K562 (cell line): ENCODE measurements around the gene C1QTNF5. TPM values are rescaled to one million over a fixed set of nuclear protein-coding genes. Genes with fewer than 3 reads are reported as not detected.

Experiments
- ARHGAP35 ChIP-seq: fragments of 450-650 bp; IDR thresholded peaks from 2 replicates; pipeline ENCODE4 v1.6.1; 2018; ENCODE audit not compliant: partially characterized antibody
- ARID1B ChIP-seq: fragments of 450-650 bp; IDR thresholded peaks from 2 replicates; pipeline ENCODE4 v1.6.1; 2016; ENCODE audit warnings: antibody characterized with exemption, mild to moderate bottlenecking, inconsistent platforms
- BRF2 ChIP-seq: IDR thresholded peaks from 3 replicates; pipeline ENCODE4 v1.6.1; 2011; ENCODE audit warnings: borderline replicate concordance, mild to moderate bottlenecking; ENCODE audit not compliant: insufficient read length, insufficient read depth
- DPF2 ChIP-seq: fragments of 450-650 bp; IDR thresholded peaks from 2 replicates; pipeline ENCODE4 v1.6.1; 2016
- ELF4 ChIP-seq: fragments of 450-650 bp; formaldehyde crosslinking; IDR thresholded peaks from 2 replicates; pipeline ENCODE4 v1.4.0; 2022; ENCODE audit warnings: missing genetic modification characterization
- EP400 ChIP-seq: fragments of 450-650 bp; IDR thresholded peaks from 2 replicates; pipeline ENCODE4 v1.6.1; 2017; ENCODE audit warnings: antibody characterized with exemption, mild to moderate bottlenecking, moderate library complexity
- HDAC2 ChIP-seq: fragments of 450-650 bp; IDR thresholded peaks from 2 replicates; pipeline ENCODE4 v1.6.1; 2016; ENCODE audit warnings: mild to moderate bottlenecking
- MGA ChIP-seq: fragments of 450-650 bp; IDR thresholded peaks from 2 replicates; pipeline ENCODE4 v1.6.1; 2016; ENCODE audit warnings: mild to moderate bottlenecking, moderate library complexity
- NONO ChIP-seq, 2 experiments: fragments of 200-400 bp in 1 of 2; fragments of 450-650 bp in 1 of 2; formaldehyde crosslinking in 1 of 2; IDR thresholded peaks; 2 replicates each; pipeline ENCODE4 v1.6.1; 2017; ENCODE audit warnings: low read depth in 2 of 2, mild to moderate bottlenecking in 2 of 2, moderate library complexity in 2 of 2, low read length in 1 of 2
- PRMT5 ChIP-seq: sonication (generic); formaldehyde crosslinking; IDR thresholded peaks from 2 replicates; pipeline ENCODE4 v1.5.0; 2020; ENCODE audit warnings: missing genetic modification reagents
- RBFOX2 ChIP-seq: fragments of 200-400 bp; formaldehyde crosslinking; IDR thresholded peaks from 2 replicates; pipeline ENCODE4 v1.6.1; 2017; ENCODE audit warnings: low read depth, mild to moderate bottlenecking, low read length, moderate library complexity
- TBL1XR1 ChIP-seq, 2 experiments: IDR thresholded peaks; 2 replicates each; pipeline ENCODE4 v1.6.1; 2012; ENCODE audit warnings: improper control_type of control experiment in 2 of 2, low read length in 2 of 2, mild to moderate bottlenecking in 1 of 2
- TCF7L2 ChIP-seq: fragments of 150-350 bp; IDR thresholded peaks from 2 replicates; pipeline ENCODE4 v1.6.1; 2016; ENCODE audit warnings: low read depth, mild to moderate bottlenecking, low read length, moderate library complexity
- ZNF124 ChIP-seq: sonication (generic); formaldehyde crosslinking; IDR thresholded peaks from 2 replicates; pipeline ENCODE4 v1.8.1; 2022; ENCODE audit warnings: missing genetic modification reagents
- polyA plus RNA-seq, 8 experiments: library from polyadenylated mRNA; depleted of rRNA in 4 of 8; stranded (reverse) in 5 of 8; unstranded in 3 of 8; fragments of >200 nt; fragmentation: Nextera tagmentation in 2 of 8; fragmentation: Illumina TruSeq in 1 of 8; extraction: Ambion mirVana in 2 of 8; extraction: Trizol in 1 of 8; gene quantifications; 2 replicates each; pipeline versions ENCODE4 v1.2.1 to v1.2.3, GENCODE V29; 2011 to 2014; ENCODE audit warnings: inconsistent platforms in 1 of 8, missing spikeins in 1 of 8
- total RNA-seq, 7 experiments: library from RNA; depleted of rRNA in 6 of 7; stranded (reverse); fragments of >200 nt in 6 of 7; fragmentation: Illumina TruSeq in 2 of 7; extraction: Trizol in 2 of 7; gene quantifications; 2 replicates each; pipeline versions ENCODE4 v1.2.1 to v1.2.3, GENCODE V29; 2011 to 2021; ENCODE audit warnings: low replicate concordance in 1 of 7
- TF ChIP-seq, protein P1 (sequence below): fragments of 450-650 bp; IDR thresholded peaks from 2 replicates; pipeline ENCODE4 v1.6.1; 2017; ENCODE audit warnings: antibody characterized with exemption

Gene C1QTNF5
- total and polyA plus RNA-seq, 9 of the 15 experiments (the other 6 are each of a cell fraction or from before 2014, with no cell fraction given) = 0.07 to 0.76 (median 0.24) TPM; not detected in 1

DNA sequence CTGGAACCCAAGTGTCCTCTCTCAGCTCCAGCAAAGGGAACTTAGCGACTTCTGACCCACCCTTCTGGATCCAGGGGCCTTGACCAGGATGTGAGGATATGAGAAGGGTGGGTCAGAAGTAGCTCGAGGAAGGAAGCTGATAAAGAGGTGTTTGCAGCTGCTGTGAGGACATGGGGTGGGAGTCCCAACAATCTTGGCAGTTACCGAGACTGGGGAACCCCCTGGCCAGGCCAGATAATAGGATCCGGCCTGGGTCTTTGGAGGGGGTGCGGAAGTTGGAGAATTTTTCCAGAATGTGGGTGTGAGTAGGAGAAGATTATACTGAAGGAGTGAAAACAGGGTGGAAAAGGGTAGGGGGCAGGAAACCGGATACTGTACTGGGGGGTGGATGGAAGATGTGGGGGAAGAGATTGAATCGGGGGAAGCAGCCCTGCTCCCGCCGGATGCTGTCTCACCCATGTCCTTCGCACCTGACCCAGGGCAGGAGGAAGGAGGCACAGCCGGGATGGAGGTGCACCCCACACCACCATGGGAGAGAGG is 20.9 kb downstream of the C1QTNF5 start (continued):
- TF ChIP-seq ARID1B = peak; percentile 86
- TF ChIP-seq EP400 = no peak; the same call in 1 of the 2 replicates
- TF ChIP-seq TCF7L2 = no peak
- TF ChIP-seq MGA = peak; percentile 68
- no peak for TF ChIP-seq ZNF124 (CRISPR knock-in tag)
- TF ChIP-seq DPF2 = peak; percentile 84
- TF ChIP-seq HDAC2 = 0 out of 2 replicates have a peak, but pooled peaks have one; percentile 34
- no peak for TF ChIP-seq ARHGAP35
- no peak for TF ChIP-seq RBFOX2
- no peak for TF ChIP-seq ELF4 (CRISPR knock-in tag)
- TF ChIP-seq NONO (IDR thresholded peaks at IDR 0.05; ENCODE audit: low read depth in 2 of 2, low read length in 1 of 2) = no peak
- no peak for TF ChIP-seq BRF2
- peak in 1 of 2 experiments; percentile 47; a peak in 1 of 4 replicates for TF ChIP-seq TBL1XR1 (IDR thresholded peaks at IDR 0.05; ENCODE audit: low read length in 2 of 2)
- TF ChIP-seq, protein P1, sequence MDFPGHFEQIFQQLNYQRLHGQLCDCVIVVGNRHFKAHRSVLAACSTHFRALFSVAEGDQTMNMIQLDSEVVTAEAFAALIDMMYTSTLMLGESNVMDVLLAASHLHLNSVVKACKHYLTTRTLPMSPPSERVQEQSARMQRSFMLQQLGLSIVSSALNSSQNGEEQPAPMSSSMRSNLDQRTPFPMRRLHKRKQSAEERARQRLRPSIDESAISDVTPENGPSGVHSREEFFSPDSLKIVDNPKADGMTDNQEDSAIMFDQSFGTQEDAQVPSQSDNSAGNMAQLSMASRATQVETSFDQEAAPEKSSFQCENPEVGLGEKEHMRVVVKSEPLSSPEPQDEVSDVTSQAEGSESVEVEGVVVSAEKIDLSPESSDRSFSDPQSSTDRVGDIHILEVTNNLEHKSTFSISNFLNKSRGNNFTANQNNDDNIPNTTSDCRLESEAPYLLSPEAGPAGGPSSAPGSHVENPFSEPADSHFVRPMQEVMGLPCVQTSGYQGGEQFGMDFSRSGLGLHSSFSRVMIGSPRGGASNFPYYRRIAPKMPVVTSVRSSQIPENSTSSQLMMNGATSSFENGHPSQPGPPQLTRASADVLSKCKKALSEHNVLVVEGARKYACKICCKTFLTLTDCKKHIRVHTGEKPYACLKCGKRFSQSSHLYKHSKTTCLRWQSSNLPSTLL = no peak
- TF ChIP-seq PRMT5 (CRISPR knock-in tag) = no peak
